HG02938 (cell line): ENCODE results near the gene SEMA4G.

Experiments
- ATAC-seq: cut with Tn5 transposase; IDR thresholded peaks from one replicate; pipeline ENCODE4 v1.9.1; 2021; ENCODE audit warnings: mild to moderate bottlenecking, moderate library complexity; ENCODE audit not compliant: unreplicated experiment

The SEMA4G gene

GRCh38 chr10:101006593-101007098, 37.3 kb downstream of the SEMA4G start:
- no peak for ATAC-seq

GRCh38 chr10:101007099-101007711, 37.9 kb downstream of the SEMA4G start:
- ATAC-seq = no peak

GRCh38 chr10:101007915-101008822, 38.9 kb downstream of the SEMA4G start:
- no peak for ATAC-seq

- ATAC-seq = no peak
Observed at GRCh38 chr10:101008823-101009423, 39.6 kb downstream of the SEMA4G start.

GRCh38 chr10:101010329-101010728, 41.0 kb downstream of the SEMA4G start:
- ATAC-seq = no peak

- ATAC-seq = no peak
Observed at GRCh38 chr10:101011517-101012423, 42.5 kb downstream of the SEMA4G start.

- peak; percentile 67 for ATAC-seq
Observed at GRCh38 chr10:101012525-101013364, 43.4 kb downstream of the SEMA4G start.

GRCh38 chr10:101013365-101013825, 44.1 kb downstream of the SEMA4G start:
- ATAC-seq = no peak

- no peak for ATAC-seq
Observed at GRCh38 chr10:101014230-101014884, 45.1 kb downstream of the SEMA4G start.

- no peak for ATAC-seq
Observed at GRCh38 chr10:101014966-101015581, 45.8 kb downstream of the SEMA4G start.

- no peak for ATAC-seq
Observed at GRCh38 chr10:101015582-101015973, 46.3 kb downstream of the SEMA4G start.

GRCh38 chr10:101016814-101017213, 47.5 kb downstream of the SEMA4G start:
- ATAC-seq = no peak

- no peak for ATAC-seq
Observed at GRCh38 chr10:101018118-101018599, 48.9 kb downstream of the SEMA4G start.

- ATAC-seq = no peak
Observed at GRCh38 chr10:101018600-101019439, 49.5 kb downstream of the SEMA4G start.
